Hematopoietic multipotent progenitor cell (in vitro differentiated cells): ENCODE data around the gene FAM13C. TPM values are rescaled to one million over a fixed set of nuclear protein-coding genes. Genes with fewer than 3 reads are reported as not detected.
"Not testable (repeated sequence)": the region's sequence is repeated elsewhere in the genome, so short reads cannot be mapped to it uniquely, and the experiment has no call there.

ENCODE experiments used
- DNase-seq, 3 donors: peaks; one replicate each; pipeline ENCODE4 v3.0.0-alpha.2; 2011 to 2015; ENCODE audit warnings: low read depth in 2 of 3, low spot score in 2 of 3
- total RNA-seq: library from RNA; depleted of rRNA; stranded (reverse); fragments of >200 nt; gene quantifications from one replicate; pipeline ENCODE4 v1.2.3, GENCODE V29; 2012

The FAM13C gene
- total RNA-seq, 1 donor = not detected

- DNase-seq = no peak
Observed at GRCh38 chr10:59242057-59242456, 120.3 kb downstream of the FAM13C start.

GRCh38 chr10:59240582-59241183, 121.7 kb downstream of the FAM13C start:
- peak in 2 of 3 donors; percentile 37 to 71 for DNase-seq

GRCh38 chr10:59239108-59239507, 123.2 kb downstream of the FAM13C start:
- not testable (repeated sequence) for DNase-seq

- DNase-seq = no peak
Observed at GRCh38 chr10:59237775-59238174, 124.6 kb downstream of the FAM13C start.

GRCh38 chr10:59236064-59236697, 126.2 kb downstream of the FAM13C start:
- DNase-seq = no peak

GRCh38 chr10:59234816-59235429, 127.4 kb downstream of the FAM13C start:
- peak in 2 of 3 donors; percentile 34 to 58 for DNase-seq

- DNase-seq = no peak
Observed at GRCh38 chr10:59234194-59234593, 128.2 kb downstream of the FAM13C start.

- DNase-seq = no peak
Observed at GRCh38 chr10:59229441-59229840, 132.9 kb downstream of the FAM13C start.

- DNase-seq = no peak
Observed at GRCh38 chr10:59227136-59227673, 135.1 kb downstream of the FAM13C start.

- no peak for DNase-seq
Observed at GRCh38 chr10:59225211-59225610, 137.1 kb downstream of the FAM13C start.

GRCh38 chr10:59223597-59223996, 138.8 kb downstream of the FAM13C start:
- not testable (repeated sequence) for DNase-seq

- DNase-seq = no peak
Observed at GRCh38 chr10:59222788-59223187, 139.6 kb downstream of the FAM13C start.

- no peak for DNase-seq
Observed at GRCh38 chr10:59216178-59216869, 146.0 kb downstream of the FAM13C start.

- no peak for DNase-seq
Observed at GRCh38 chr10:59214160-59214559, 148.2 kb downstream of the FAM13C start.

GRCh38 chr10:59212301-59212798, 150.0 kb downstream of the FAM13C start:
- DNase-seq = no peak

- DNase-seq = no peak
Observed at GRCh38 chr10:59206204-59206720, 156.1 kb downstream of the FAM13C start.

Other genes starting within 250 kb of the FAM13C start
- gene PHYHIPL, start 185.9 kb downstream of the FAM13C start, total RNA-seq = under 0.01 TPM